Ishikawa (cell line): ENCODE data around the gene AZU1.

ENCODE experiments used
- CEBPB ChIP-seq: IDR thresholded peaks from 2 replicates; pipeline ENCODE4 v1.6.1; 2012
- CREB1 ChIP-seq: IDR thresholded peaks from 2 replicates; pipeline ENCODE4 v1.6.1; 2012; ENCODE audit warnings: low read depth

DNA sequence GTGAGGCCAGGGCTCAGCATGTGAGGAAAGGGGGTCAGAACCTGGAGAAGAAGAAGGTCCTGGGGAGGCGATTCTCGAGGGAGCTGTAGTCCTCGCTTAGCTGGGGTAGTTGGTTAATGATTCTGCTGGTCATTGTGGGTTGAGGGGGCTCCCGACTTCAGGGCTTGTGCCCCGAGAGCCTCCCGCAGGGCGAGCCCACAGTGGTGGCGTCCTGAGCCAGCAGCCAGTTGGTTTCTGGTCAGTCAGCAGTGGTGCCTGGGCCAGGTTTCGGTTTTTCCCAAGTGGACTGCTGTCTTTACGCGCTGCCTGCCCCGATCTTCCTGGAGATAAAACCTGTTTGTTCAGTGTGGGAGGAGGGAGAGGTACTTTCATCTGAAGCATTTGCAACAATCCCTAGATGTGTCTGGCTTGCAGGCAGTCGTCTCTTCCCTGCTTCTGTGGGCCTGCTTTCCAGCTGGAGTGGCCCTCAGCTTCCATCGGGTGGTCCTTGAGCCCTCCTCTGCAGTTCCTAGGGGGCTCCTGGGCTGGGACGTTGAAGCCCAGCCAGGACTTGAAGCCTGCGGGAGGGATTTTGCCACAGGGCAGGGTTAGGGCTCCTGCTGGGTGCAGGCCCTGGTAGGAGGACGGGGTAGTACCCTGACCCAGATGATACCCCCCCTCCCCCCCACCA lies 27.1 kb upstream of the AZU1 start:
- no peak for TF ChIP-seq CEBPB
- no peak for TF ChIP-seq CREB1
